Mesendoderm (in vitro differentiated cells): Measurements from ENCODE around the gene AQP12A.

Experiments
- DNase-seq: peaks from one replicate; pipeline ENCODE4 v3.0.0; 2013
- H2AK5ac ChIP-seq: 2 replicates; pipeline ENCODE4 v1.6.1; 2013; ENCODE audit warnings: low read length, inconsistent platforms
- H2BK120ac ChIP-seq: 2 replicates; pipeline ENCODE4 v1.6.1; 2013; ENCODE audit warnings: low read depth, mild to moderate bottlenecking, low read length, moderate library complexity, mixed read lengths
- H2BK15ac ChIP-seq: replicated peaks from 2 replicates; pipeline ENCODE4 v1.6.1; 2013; ENCODE audit warnings: low read depth, mild to moderate bottlenecking, moderate library complexity
- H2BK5ac ChIP-seq: 2 replicates; pipeline ENCODE4 v1.6.1; 2013; ENCODE audit warnings: low read length, inconsistent platforms
- H3K18ac ChIP-seq: 2 replicates; pipeline ENCODE4 v1.6.1; 2013; ENCODE audit warnings: mild to moderate bottlenecking, low read length, mixed read lengths
- H3K23ac ChIP-seq: one replicate; pipeline ENCODE4 v1.6.1; 2013; ENCODE audit warnings: low read length
- H3K27ac ChIP-seq: 2 replicates; pipeline ENCODE4 v1.5.1; 2013; ENCODE audit warnings: low read depth, mild to moderate bottlenecking, inconsistent platforms, low read length, moderate library complexity
- H3K27me3 ChIP-seq: 2 replicates; pipeline ENCODE4 v1.6.1; 2013; ENCODE audit warnings: low read length, control low read depth, mild to moderate bottlenecking, inconsistent platforms; ENCODE audit not compliant: insufficient read depth, poor library complexity
- H3K36me3 ChIP-seq: 2 replicates; pipeline ENCODE4 v1.6.1; 2013; ENCODE audit warnings: low read length, inconsistent platforms; ENCODE audit not compliant: control insufficient read depth, insufficient read depth
- H3K4ac ChIP-seq: one replicate; pipeline ENCODE4 v1.6.1; 2013; ENCODE audit warnings: low read depth, mild to moderate bottlenecking, low read length, moderate library complexity
- H3K4me1 ChIP-seq: 2 replicates; pipeline ENCODE4 v1.6.1; 2013; ENCODE audit warnings: low read depth, low read length, inconsistent platforms; ENCODE audit not compliant: control insufficient read depth
- H3K4me2 ChIP-seq: 2 replicates; pipeline ENCODE4 v1.6.1; 2013; ENCODE audit warnings: low read length
- H3K4me3 ChIP-seq: 2 replicates; pipeline ENCODE4 v1.5.1; 2013; ENCODE audit warnings: mild to moderate bottlenecking, low read length
- H3K56ac ChIP-seq: one replicate; pipeline ENCODE4 v1.6.1; 2013; ENCODE audit warnings: low read length
- H3K79me1 ChIP-seq: 2 replicates; pipeline ENCODE4 v1.6.1; 2013; ENCODE audit warnings: low read length, inconsistent platforms
- H3K79me2 ChIP-seq: 2 replicates; pipeline ENCODE4 v1.6.1; 2013; ENCODE audit warnings: mild to moderate bottlenecking, low read length; ENCODE audit not compliant: control insufficient read depth, insufficient read depth
- H3K9ac ChIP-seq: 2 replicates; pipeline ENCODE4 v1.6.1; 2013; ENCODE audit warnings: low read length, inconsistent platforms
- H4K5ac ChIP-seq: one replicate; pipeline ENCODE4 v1.6.1; 2013; ENCODE audit warnings: low read length
- H4K8ac ChIP-seq: one replicate; pipeline ENCODE4 v1.6.1; 2013; ENCODE audit warnings: low read depth, mild to moderate bottlenecking, control low read depth, low read length, moderate library complexity
- WGBS: extraction: QIAGEN DNeasy Blood & Tissue Kit; methylation state at CpG from one replicate; pipeline ENCODE4 v1.1.7; 2013; ENCODE audit warnings: low lambda C conversion rate, missing lambda C conversion rate; ENCODE audit not compliant: insufficient coverage; ENCODE audit errors: extremely low coverage; 5-methylcytosine and 5-hydroxymethylcytosine counted together

The AQP12A gene

DNA sequence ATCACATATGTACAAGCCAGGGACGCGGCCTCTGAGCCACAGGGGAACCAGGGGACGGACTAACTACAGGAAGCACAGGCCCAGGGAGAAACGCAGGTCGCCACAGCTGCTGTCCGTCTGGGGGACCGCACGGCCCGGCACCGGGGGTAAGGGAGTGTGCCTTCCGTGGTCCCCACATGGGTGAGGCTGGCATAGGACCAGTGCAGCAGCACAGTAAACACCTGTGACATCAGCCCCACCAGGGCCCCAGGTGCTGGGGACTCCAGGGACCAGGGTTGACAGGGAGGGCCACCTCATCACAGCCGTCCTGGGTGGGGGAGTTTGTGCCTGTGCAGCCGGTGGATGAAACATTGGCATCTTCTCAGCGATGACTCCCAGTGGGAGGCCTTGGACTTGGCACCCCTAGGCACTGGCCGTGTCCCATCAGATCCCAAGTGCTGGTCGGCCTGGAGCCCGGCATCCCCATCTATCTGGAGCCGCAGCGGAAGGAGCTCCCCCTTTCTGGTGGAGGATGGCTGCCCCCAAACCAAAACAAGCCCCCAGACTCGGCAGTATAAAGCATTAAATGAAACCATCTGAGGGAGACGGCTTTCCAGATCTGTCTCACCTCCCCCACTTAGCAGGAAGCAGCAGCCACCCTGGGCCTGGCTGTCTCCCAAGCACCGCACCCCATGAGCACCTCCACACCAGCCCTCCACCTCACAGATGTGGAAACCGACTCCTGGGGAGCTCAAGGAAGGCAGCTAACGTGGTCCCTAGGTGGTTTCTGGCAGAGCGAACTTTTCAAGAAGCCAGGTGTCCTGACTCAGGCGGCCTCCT is 22.5 kb downstream of the AQP12A start:
- H4K5ac ChIP-seq = no peak overlapping the region
- no peak overlapping the region for H4K8ac ChIP-seq
- no peak overlapping the region for H3K56ac ChIP-seq
- H3K4me3 ChIP-seq = no peak overlapping the region
- no CpG with 5 or more reads among the region's 26 CpGs for WGBS
- no peak overlapping the region for H3K27ac ChIP-seq
- no peak overlapping the region for H3K18ac ChIP-seq
- no peak overlapping the region for H2BK5ac ChIP-seq
- no peak overlapping the region for H3K23ac ChIP-seq
- no peak overlapping the region for H3K4me2 ChIP-seq
- no peaks in the 10 kb centered on the region for H3K36me3 ChIP-seq
- H3K4me1 ChIP-seq = no peaks in the 10 kb centered on the region
- no peak for DNase-seq
- H2AK5ac ChIP-seq = no peak overlapping the region
- H3K9ac ChIP-seq = no peak overlapping the region
- H2BK15ac ChIP-seq = no peak overlapping the region
- no peaks in the 10 kb centered on the region for H3K27me3 ChIP-seq
- no peak overlapping the region for H3K4ac ChIP-seq
- H3K79me1 ChIP-seq = no peaks in the 10 kb centered on the region
- H2BK120ac ChIP-seq = no peak overlapping the region
- H3K79me2 ChIP-seq = no peaks in the 10 kb centered on the region

DNA sequence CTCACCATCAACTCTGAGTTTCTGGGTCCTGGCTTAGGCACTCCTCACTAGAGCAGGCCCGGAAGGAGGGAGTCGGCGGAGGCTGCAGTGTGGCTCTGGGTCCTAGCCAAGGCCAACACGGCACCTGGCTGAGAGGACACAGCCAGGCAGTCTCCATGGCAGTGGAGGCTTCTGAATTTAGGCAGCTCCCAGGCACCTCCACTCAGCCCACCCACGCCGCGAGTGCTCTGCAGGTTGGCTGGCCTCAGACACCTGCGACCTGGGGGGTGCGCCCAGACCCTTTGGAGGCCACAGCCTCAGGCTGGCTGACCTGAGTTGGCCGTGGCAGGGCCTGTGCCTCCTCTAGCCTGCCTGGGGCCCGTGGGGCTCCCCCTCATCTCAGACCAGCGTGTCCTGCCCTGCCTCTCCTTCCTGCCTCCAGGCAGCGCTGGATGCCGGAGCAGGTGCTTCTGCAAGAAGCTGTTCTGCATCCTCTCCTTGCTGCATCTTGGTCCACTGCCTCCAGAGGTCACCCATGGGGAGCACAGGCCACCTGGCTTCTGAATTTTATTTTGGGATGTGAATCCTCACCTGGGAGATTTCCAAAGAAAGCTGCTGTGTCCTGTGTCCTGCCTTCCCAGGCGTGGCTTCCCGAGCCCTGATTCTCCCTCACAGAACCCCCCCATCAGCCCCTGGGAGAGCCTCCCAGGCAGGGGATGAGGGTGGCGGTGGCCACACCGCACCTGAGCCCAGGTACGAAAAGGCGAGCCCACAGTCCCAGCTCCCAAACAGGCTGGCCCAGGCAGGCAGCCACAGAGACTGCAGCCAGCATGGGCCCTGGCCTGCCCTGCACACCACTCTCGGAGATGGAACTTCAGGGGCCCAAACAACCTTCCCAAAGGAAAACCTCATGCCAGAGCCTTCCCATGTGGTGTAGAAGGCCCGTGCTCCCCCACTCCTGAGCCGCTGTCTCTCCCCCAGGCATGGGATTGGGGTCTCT is 23.4 kb downstream of the AQP12A start:
- peak; percentile 30 for DNase-seq
- H3K4ac ChIP-seq = no peak overlapping the region
- H2AK5ac ChIP-seq = no peak overlapping the region
- H4K8ac ChIP-seq = no peak overlapping the region
- no peak overlapping the region for H2BK15ac ChIP-seq
- no peaks in the 10 kb centered on the region for H3K27me3 ChIP-seq
- no peaks in the 10 kb centered on the region for H3K79me2 ChIP-seq
- H3K36me3 ChIP-seq = no peaks in the 10 kb centered on the region
- no peak overlapping the region for H3K56ac ChIP-seq
- H3K4me2 ChIP-seq = no peak overlapping the region
- no CpG with 5 or more reads among the region's 23 CpGs for WGBS
- H4K5ac ChIP-seq = no peak overlapping the region
- no peaks in the 10 kb centered on the region for H3K4me1 ChIP-seq
- H3K4me3 ChIP-seq = no peak overlapping the region
- H2BK5ac ChIP-seq = no peak overlapping the region
- H3K23ac ChIP-seq = no peak overlapping the region
- no peaks in the 10 kb centered on the region for H3K79me1 ChIP-seq
- H2BK120ac ChIP-seq = no peak overlapping the region
- H3K27ac ChIP-seq = no peak overlapping the region
- H3K18ac ChIP-seq = no peak overlapping the region
- no peak overlapping the region for H3K9ac ChIP-seq

GRCh38 chr2:240716130-240716798 is 24.6 kb downstream of the AQP12A start:
- no peak for DNase-seq
- Histone ChIP-seq H3K4me1 (no peaks in the 10 kb centered on the region), H3K36me3 (no peaks in the 10 kb centered on the region), H3K79me2 (no peaks in the 10 kb centered on the region), H4K5ac (no peak overlapping the region), H3K4me2 (no peak overlapping the region), H2AK5ac (no peak overlapping the region), H3K27ac (no peak overlapping the region), H2BK120ac (no peak overlapping the region), H3K4me3 (no peak overlapping the region), H3K4ac (no peak overlapping the region), H3K27me3 (no peaks in the 10 kb centered on the region), H3K18ac (no peak overlapping the region), H2BK5ac (no peak overlapping the region), H2BK15ac (no peak overlapping the region), H3K23ac (no peak overlapping the region), H3K9ac (no peak overlapping the region), H4K8ac (no peak overlapping the region), H3K79me1 (no peaks in the 10 kb centered on the region), H3K56ac (no peak overlapping the region)
- no CpG with 5 or more reads among the region's 23 CpGs for WGBS

DNA sequence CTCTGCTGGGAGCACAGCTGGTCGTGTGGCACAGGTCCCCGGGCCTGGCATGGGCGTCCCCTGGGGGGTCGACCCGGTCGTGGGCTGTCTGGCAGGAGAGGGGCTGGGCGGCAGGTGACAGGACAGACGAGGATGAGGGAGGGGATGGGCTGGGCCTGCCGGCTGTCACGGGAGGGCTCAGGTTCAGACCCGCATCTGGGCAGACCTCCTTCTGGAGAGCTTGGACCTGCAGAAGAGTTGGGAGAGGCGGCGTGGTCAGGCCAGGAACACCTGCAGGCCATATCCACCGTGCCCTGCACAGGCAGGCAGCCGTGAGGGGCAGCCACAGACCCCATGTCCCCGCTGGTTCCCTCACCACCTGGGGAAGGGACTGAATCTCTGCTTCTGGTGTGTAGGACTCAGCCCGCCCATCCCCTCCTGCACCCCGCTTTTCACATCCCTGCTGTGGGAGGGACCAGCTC is 25.5 kb downstream of the AQP12A start:
- Histone ChIP-seq H3K27ac (no peak overlapping the region), H2BK5ac (no peak overlapping the region), H3K4me1 (no peaks in the 10 kb centered on the region), H2BK15ac (no peak overlapping the region), H2AK5ac (no peak overlapping the region), H3K79me2 (no peaks in the 10 kb centered on the region), H3K36me3 (no peaks in the 10 kb centered on the region), H2BK120ac (no peak overlapping the region), H3K18ac (no peak overlapping the region), H4K5ac (no peak overlapping the region), H3K4ac (no peak overlapping the region), H3K79me1 (no peaks in the 10 kb centered on the region), H3K56ac (no peak overlapping the region), H3K23ac (no peak overlapping the region), H3K9ac (no peak overlapping the region), H3K4me2 (no peak overlapping the region), H4K8ac (no peak overlapping the region), H3K27me3 (no peaks in the 10 kb centered on the region), H3K4me3 (no peak overlapping the region)
- no peak for DNase-seq
- no CpG with 5 or more reads among the region's 18 CpGs for WGBS

DNA sequence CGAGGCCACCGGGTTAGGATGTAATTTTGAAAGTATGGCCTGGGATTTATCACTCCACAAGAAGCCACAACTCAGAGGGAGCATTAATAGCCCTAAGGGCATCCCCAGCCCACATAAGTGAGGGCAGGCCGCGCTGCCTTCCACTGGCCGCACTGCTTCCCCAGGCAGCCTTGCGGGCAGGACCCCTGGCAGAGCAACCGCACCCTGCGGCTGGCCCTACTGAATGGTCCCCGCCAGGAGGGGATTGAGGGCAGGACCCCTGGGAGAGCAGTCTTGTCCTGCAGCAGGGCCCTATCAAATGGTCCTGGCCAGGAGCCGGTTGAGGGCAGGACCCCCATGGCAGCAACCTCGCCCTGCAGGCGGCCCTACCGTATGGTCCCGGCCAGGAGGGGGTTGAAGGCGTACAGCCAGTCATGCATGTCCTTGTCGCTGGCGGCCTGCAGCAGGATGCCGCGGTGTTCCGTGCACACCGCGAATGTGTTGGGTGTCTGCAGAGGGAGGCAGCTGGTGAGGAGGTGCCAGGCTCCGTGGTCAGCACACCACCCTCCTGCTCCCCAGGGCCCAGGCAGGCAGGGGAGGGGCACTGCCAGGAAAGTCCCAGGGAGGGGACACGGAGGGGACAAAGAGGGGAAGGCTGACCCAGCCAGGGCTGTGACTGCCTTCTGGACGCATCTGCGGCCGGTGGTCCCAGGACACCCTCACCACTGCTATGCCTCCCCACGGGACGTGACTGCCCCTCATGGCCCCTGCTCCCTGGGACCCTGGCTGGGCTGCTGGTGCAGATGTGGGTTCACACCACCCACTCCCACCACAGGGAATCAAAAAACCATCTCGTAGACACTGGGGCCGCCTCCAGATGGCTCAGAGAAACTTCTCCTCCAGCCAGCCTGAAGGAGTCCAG is 26.3 kb downstream of the AQP12A start:
- Histone ChIP-seq H2BK120ac (no peak overlapping the region), H3K36me3 (no peaks in the 10 kb centered on the region), H3K23ac (no peak overlapping the region), H3K79me1 (no peaks in the 10 kb centered on the region), H3K18ac (no peak overlapping the region), H3K4ac (no peak overlapping the region), H2BK5ac (no peak overlapping the region), H3K4me1 (no peaks in the 10 kb centered on the region), H3K4me2 (no peak overlapping the region), H4K5ac (no peak overlapping the region), H3K79me2 (no peaks in the 10 kb centered on the region), H4K8ac (no peak overlapping the region), H2BK15ac (no peak overlapping the region), H3K27ac (no peak overlapping the region), H3K9ac (no peak overlapping the region), H3K4me3 (no peak overlapping the region), H2AK5ac (no peak overlapping the region), H3K56ac (no peak overlapping the region), H3K27me3 (no peaks in the 10 kb centered on the region)
- no CpG with 5 or more reads among the region's 31 CpGs for WGBS
- no peak for DNase-seq
